GM23338 (cell line): ENCODE data around the gene PANK4.

Source experiments
- CREB1 ChIP-seq: fragments of 250-450 bp; sonication (Bioruptor Pico); IDR thresholded peaks from 2 replicates; pipeline ENCODE4 v1.5.0; 2020; ENCODE audit warnings: low read depth, mild to moderate bottlenecking, moderate library complexity
- EZH2 ChIP-seq: fragments of 200-600 bp; sonication (generic); IDR thresholded peaks from one replicate; pipeline ENCODE4 v1.8.0; 2017; ENCODE audit warnings: antibody characterized with exemption, mild to moderate bottlenecking, low read depth; ENCODE audit not compliant: unreplicated experiment
- EZH2phosphoT487 ChIP-seq: fragments of 200-600 bp; sonication (generic); IDR thresholded peaks from one replicate; pipeline ENCODE4 v1.8.1; 2018; ENCODE audit warnings: antibody characterized with exemption; ENCODE audit not compliant: unreplicated experiment
- JUNB ChIP-seq: IDR thresholded peaks from one replicate; pipeline ENCODE4 v1.6.1; 2016; ENCODE audit warnings: antibody characterized with exemption; ENCODE audit not compliant: unreplicated experiment
- NANOG ChIP-seq: IDR thresholded peaks from 2 replicates; pipeline ENCODE4 v1.6.1; 2016; ENCODE audit warnings: antibody characterized with exemption, borderline replicate concordance
- POLR2AphosphoS5 ChIP-seq: IDR thresholded peaks from 2 replicates; pipeline ENCODE4 v1.6.1; 2016; ENCODE audit warnings: antibody characterized with exemption, low read depth
- STAT1 ChIP-seq: IDR thresholded peaks from one replicate; pipeline ENCODE4 v1.6.1; 2016; ENCODE audit warnings: antibody characterized with exemption; ENCODE audit not compliant: unreplicated experiment
- ZNF114 ChIP-seq: fragments of 250-450 bp; sonication (Bioruptor Pico); IDR thresholded peaks from 2 replicates; pipeline ENCODE4 v1.5.0; 2020; ENCODE audit warnings: mild to moderate bottlenecking, moderate library complexity
- TF ChIP-seq, protein P1 (sequence below), 2 experiments: fragments of 200-600 bp in 1 of 2; sonication (generic) in 1 of 2; conservative IDR thresholded peaks; 2 replicates each; pipeline versions ENCODE4 v1.5.1 to v1.6.1; 2016 to 2017; ENCODE audit warnings: antibody characterized with exemption in 2 of 2, low read depth in 2 of 2, mild to moderate bottlenecking in 2 of 2, moderate library complexity in 1 of 2
- TF ChIP-seq, protein P2 (sequence below): IDR thresholded peaks from one replicate; pipeline ENCODE4 v1.6.1; 2018; ENCODE audit warnings: antibody characterized with exemption; ENCODE audit not compliant: unreplicated experiment

DNA sequence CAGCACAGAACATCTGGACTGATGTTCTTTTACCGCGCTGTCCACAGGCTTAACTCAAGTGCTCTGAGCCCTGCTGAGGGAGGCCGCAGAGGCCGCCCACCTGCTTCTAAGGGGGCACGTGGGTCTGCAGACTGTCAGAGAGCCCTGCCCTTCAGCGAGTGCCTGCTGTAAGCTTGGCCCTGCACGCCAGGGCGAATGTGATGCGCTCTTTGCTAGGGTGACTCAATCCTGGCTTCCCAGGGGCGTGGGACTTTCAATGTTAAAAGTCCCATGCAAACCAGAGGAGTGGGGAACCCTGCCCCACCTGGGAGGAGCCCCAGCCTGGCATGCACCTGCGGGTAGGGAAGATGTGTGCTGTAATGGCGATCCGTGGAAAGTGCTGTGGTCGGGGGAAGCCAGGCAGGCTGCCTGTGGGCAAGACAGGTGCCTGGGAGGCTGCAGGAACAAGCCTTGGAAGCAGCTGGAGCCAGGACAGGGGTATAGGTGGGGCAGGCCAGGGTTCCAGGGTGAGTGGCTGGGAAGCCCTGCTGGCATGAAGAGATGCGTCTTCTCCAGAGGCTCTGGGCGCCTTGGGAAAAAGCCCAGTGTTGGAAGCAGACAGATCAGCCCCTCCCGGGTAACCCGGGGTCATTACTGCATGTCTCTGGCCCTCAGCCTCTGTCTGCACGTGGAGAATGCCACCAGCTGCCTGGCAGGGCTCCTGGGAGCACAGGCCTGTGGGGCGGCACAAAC lies 594 bp upstream of the PANK4 start:
- TF ChIP-seq, protein P1, sequence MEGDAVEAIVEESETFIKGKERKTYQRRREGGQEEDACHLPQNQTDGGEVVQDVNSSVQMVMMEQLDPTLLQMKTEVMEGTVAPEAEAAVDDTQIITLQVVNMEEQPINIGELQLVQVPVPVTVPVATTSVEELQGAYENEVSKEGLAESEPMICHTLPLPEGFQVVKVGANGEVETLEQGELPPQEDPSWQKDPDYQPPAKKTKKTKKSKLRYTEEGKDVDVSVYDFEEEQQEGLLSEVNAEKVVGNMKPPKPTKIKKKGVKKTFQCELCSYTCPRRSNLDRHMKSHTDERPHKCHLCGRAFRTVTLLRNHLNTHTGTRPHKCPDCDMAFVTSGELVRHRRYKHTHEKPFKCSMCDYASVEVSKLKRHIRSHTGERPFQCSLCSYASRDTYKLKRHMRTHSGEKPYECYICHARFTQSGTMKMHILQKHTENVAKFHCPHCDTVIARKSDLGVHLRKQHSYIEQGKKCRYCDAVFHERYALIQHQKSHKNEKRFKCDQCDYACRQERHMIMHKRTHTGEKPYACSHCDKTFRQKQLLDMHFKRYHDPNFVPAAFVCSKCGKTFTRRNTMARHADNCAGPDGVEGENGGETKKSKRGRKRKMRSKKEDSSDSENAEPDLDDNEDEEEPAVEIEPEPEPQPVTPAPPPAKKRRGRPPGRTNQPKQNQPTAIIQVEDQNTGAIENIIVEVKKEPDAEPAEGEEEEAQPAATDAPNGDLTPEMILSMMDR (conservative IDR thresholded peaks at IDR 0.05; ENCODE audit: low read depth in 2 of 2): no peak
- TF ChIP-seq STAT1: no peak
- TF ChIP-seq EZH2: no peak
- TF ChIP-seq, protein P2, sequence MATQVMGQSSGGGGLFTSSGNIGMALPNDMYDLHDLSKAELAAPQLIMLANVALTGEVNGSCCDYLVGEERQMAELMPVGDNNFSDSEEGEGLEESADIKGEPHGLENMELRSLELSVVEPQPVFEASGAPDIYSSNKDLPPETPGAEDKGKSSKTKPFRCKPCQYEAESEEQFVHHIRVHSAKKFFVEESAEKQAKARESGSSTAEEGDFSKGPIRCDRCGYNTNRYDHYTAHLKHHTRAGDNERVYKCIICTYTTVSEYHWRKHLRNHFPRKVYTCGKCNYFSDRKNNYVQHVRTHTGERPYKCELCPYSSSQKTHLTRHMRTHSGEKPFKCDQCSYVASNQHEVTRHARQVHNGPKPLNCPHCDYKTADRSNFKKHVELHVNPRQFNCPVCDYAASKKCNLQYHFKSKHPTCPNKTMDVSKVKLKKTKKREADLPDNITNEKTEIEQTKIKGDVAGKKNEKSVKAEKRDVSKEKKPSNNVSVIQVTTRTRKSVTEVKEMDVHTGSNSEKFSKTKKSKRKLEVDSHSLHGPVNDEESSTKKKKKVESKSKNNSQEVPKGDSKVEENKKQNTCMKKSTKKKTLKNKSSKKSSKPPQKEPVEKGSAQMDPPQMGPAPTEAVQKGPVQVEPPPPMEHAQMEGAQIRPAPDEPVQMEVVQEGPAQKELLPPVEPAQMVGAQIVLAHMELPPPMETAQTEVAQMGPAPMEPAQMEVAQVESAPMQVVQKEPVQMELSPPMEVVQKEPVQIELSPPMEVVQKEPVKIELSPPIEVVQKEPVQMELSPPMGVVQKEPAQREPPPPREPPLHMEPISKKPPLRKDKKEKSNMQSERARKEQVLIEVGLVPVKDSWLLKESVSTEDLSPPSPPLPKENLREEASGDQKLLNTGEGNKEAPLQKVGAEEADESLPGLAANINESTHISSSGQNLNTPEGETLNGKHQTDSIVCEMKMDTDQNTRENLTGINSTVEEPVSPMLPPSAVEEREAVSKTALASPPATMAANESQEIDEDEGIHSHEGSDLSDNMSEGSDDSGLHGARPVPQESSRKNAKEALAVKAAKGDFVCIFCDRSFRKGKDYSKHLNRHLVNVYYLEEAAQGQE: no peak
- no peak for TF ChIP-seq POLR2AphosphoS5
- no peak for TF ChIP-seq JUNB
- TF ChIP-seq CREB1 (CRISPR knock-in tag): no peak
- TF ChIP-seq EZH2phosphoT487: no peak
- TF ChIP-seq NANOG: no peak
- no peak for TF ChIP-seq ZNF114
